ENCODE results near the gene ADRA2C. TPM values are rescaled to one million over a fixed set of nuclear protein-coding genes. Genes with fewer than 3 reads are reported as not detected.

Gene ADRA2C
- total RNA-seq, 1 experiment from 2014 or later, result 23.5 TPM

GRCh38 chr4:3787489-3788365, 21.5 kb downstream of the ADRA2C start:
- H3K36me3 ChIP-seq (ENCODE audit: control insufficient read depth, insufficient read depth, low read length), result no peaks in the 10 kb centered on the region
- CTCF ChIA-PET, result no interaction called here
- intact Hi-C loops (cut with micrococcal nuclease; ENCODE audit: unreplicated experiment) (no loop called here), in situ Hi-C loops (cut with HindIII; ENCODE audit: low pct_unique_long_range_greater_than_20kb, low sequenced_read_pairs) (no loop called here)
- H3K4me3 ChIP-seq (ENCODE audit: low read depth in 2 of 2, low read length in 2 of 2), result no peak overlapping the region
- H3K27me3 ChIP-seq (ENCODE audit: control insufficient read depth, insufficient read depth, low read length), result no peaks in the 10 kb centered on the region
- no peak for DNase-seq (ENCODE audit: low read depth, low spot score)
- H3K27ac ChIP-seq (ENCODE audit: low read length), result no peak overlapping the region
- no peak for TF ChIP-seq POLR2AphosphoS5 (IDR thresholded peaks at IDR 0.05; ENCODE audit: low read depth, low read length)
- no peak for TF ChIP-seq SIN3A (IDR thresholded peaks at IDR 0.05; ENCODE audit: borderline replicate concordance, insufficient read depth, low read depth, low read length)
- no peak for TF ChIP-seq TCF7L2 (IDR thresholded peaks at IDR 0.05; ENCODE audit: low read depth, low read length)
- TF ChIP-seq REST (IDR thresholded peaks at IDR 0.05; ENCODE audit: insufficient read depth in 1 of 2, low read depth in 2 of 2, low read length in 1 of 2), result no peak
- TF ChIP-seq CTCF (IDR thresholded peaks at IDR 0.05), result no peak
- POLR2A ChIA-PET, result interaction anchor here (0.9 kb wide), 1 partner anchor 15 kb away, joined by 3 read pairs; no protein-coding TSS in a partner anchor
- H3K4me1 ChIP-seq (ENCODE audit: control insufficient read depth, insufficient read depth, low read length), result 0 out of 2 replicates have a peak, but pooled peaks cover 8% of the 10 kb centered on the region
- no peaks in the 10 kb centered on the region for H3K9me3 ChIP-seq (ENCODE audit: control insufficient read depth, insufficient read depth, low read depth, low read length)
- no TSS peak for BruUV-seq (replicated peaks)
- ATAC-seq, result no peak

GRCh38 chr4:3788366-3788660, 22.1 kb downstream of the ADRA2C start:
- no peak for ATAC-seq
- ChIA-PET CTCF (no interaction called here), POLR2A (no interaction called here)
- TF ChIP-seq TCF7L2 (IDR thresholded peaks at IDR 0.05; ENCODE audit: low read depth, low read length) (no peak), POLR2AphosphoS5 (IDR thresholded peaks at IDR 0.05; ENCODE audit: low read depth, low read length) (no peak), SIN3A (IDR thresholded peaks at IDR 0.05; ENCODE audit: borderline replicate concordance, insufficient read depth, low read depth, low read length) (no peak), CTCF (IDR thresholded peaks at IDR 0.05) (no peak), REST (IDR thresholded peaks at IDR 0.05; ENCODE audit: insufficient read depth in 1 of 2, low read depth in 2 of 2, low read length in 1 of 2) (no peak)
- in situ Hi-C loops (cut with HindIII; ENCODE audit: low pct_unique_long_range_greater_than_20kb, low sequenced_read_pairs), result no loop called here
- no peak for DNase-seq (ENCODE audit: low read depth, low spot score)
- no peaks in the 10 kb centered on the region for H3K27me3 ChIP-seq (ENCODE audit: control insufficient read depth, insufficient read depth, low read length)
- no peaks in the 10 kb centered on the region for H3K9me3 ChIP-seq (ENCODE audit: control insufficient read depth, insufficient read depth, low read depth, low read length)
- no peak overlapping the region for H3K27ac ChIP-seq (ENCODE audit: low read length)
- H3K36me3 ChIP-seq (ENCODE audit: control insufficient read depth, insufficient read depth, low read length), result no peaks in the 10 kb centered on the region
- H3K4me1 ChIP-seq (ENCODE audit: control insufficient read depth, insufficient read depth, low read length), result 0 out of 2 replicates have a peak, but pooled peaks cover 8% of the 10 kb centered on the region
- no peak overlapping the region for H3K4me3 ChIP-seq (ENCODE audit: low read depth in 2 of 2, low read length in 2 of 2)
- intact Hi-C loops (cut with micrococcal nuclease; ENCODE audit: unreplicated experiment), result no loop called here
- BruUV-seq (replicated peaks), result no TSS peak

All from Panc1 (cell line).